Measurements from ENCODE around the gene ST7. TPM values are rescaled to one million over a fixed set of nuclear protein-coding genes. Genes with fewer than 3 reads are reported as not detected.

The ST7 gene
- total and polyA plus RNA-seq, 4 donors = 22.4 to 57.2 (median 41.6) TPM

- no peak for TF ChIP-seq CTCF (IDR thresholded peaks at IDR 0.05; ENCODE audit: control extremely low read depth, extremely low read depth)
- WGBS, 2 donors = 78 to 79% methylated on average over 5 of the region's 5 CpGs
- Histone ChIP-seq H3K36me3 (ENCODE audit: control insufficient read depth in 4 of 4, insufficient read depth in 4 of 4, low read length in 4 of 4) (no peaks in the 10 kb centered on the region), H3K27ac (ENCODE audit: low read depth in 1 of 2, low read length in 1 of 2) (peak overlapping the region; percentile 79 to 84), H3K27me3 (ENCODE audit: control insufficient read depth in 3 of 3, insufficient read depth in 3 of 3, low read length in 2 of 3) (no peaks in the 10 kb centered on the region), H3K4me3 (no peak overlapping the region), H3K9ac (ENCODE audit: insufficient read depth in 1 of 2, low read length in 2 of 2) (no peak overlapping the region), H3K9me3 (ENCODE audit: control insufficient read depth in 4 of 4, insufficient read depth in 3 of 4, low read length in 3 of 4) (no peaks in the 10 kb centered on the region), H3K4me1 (ENCODE audit: control insufficient read depth in 5 of 5, insufficient read depth in 5 of 5, low read length in 5 of 5) (peaks cover 3 to 25% (median 8%) of the 10 kb centered on the region in 5 donors)
- no peak for DNase-seq
- ATAC-seq (ENCODE audit: insufficient read depth, low FRiP score) = peak; percentile 36
These were observed 2.4 kb upstream of the ST7 start for GRCh38 chr7:116950889-116951351.

- peak overlapping the region in 1 of 2 donors; percentile 55 for H3K9ac ChIP-seq (ENCODE audit: insufficient read depth in 1 of 2, low read length in 2 of 2)
- no peak for ATAC-seq (ENCODE audit: insufficient read depth, low FRiP score)
- H3K4me3 ChIP-seq = no peak overlapping the region
These were observed 1.7 kb upstream of the ST7 start for GRCh38 chr7:116951366-116952292.

GRCh38 chr7:116952635-116953371 is 498 bp upstream of the ST7 start:
- 6 to 10% methylated on average over 25 of the region's 25 CpGs for WGBS, 2 donors
- peak; percentile 81 to 83 (median 82) for DNase-seq
- Histone ChIP-seq H3K36me3 (ENCODE audit: control insufficient read depth in 4 of 4, insufficient read depth in 4 of 4, low read length in 4 of 4) (no peaks in the 10 kb centered on the region), H3K4me3 (peak overlapping the region; percentile 77), H3K4me1 (ENCODE audit: control insufficient read depth in 5 of 5, insufficient read depth in 5 of 5, low read length in 5 of 5) (peaks cover 5 to 31% (median 8%) of the 10 kb centered on the region in 5 donors), H3K27ac (ENCODE audit: low read depth in 1 of 2, low read length in 1 of 2) (peak overlapping the region; percentile 99 to 100), H3K9ac (ENCODE audit: insufficient read depth in 1 of 2, low read length in 2 of 2) (peak overlapping the region in 1 of 2 donors; percentile 76), H3K9me3 (ENCODE audit: control insufficient read depth in 4 of 4, insufficient read depth in 3 of 4, low read length in 3 of 4) (no peaks in the 10 kb centered on the region), H3K27me3 (ENCODE audit: control insufficient read depth in 3 of 3, insufficient read depth in 3 of 3, low read length in 2 of 3) (no peaks in the 10 kb centered on the region)
- TF ChIP-seq CTCF (IDR thresholded peaks at IDR 0.05; ENCODE audit: control extremely low read depth, extremely low read depth) = no peak
- ATAC-seq (ENCODE audit: insufficient read depth, low FRiP score) = no peak

More at GRCh38 chr7:116951366-116952292, 1.7 kb upstream of the ST7 start:
- Histone ChIP-seq H3K4me1 (ENCODE audit: control insufficient read depth in 5 of 5, insufficient read depth in 5 of 5, low read length in 5 of 5) (peaks cover 5 to 31% (median 8%) of the 10 kb centered on the region in 5 donors), H3K36me3 (ENCODE audit: control insufficient read depth in 4 of 4, insufficient read depth in 4 of 4, low read length in 4 of 4) (no peaks in the 10 kb centered on the region), H3K27ac (ENCODE audit: low read depth in 1 of 2, low read length in 1 of 2) (peak overlapping the region in 1 of 2 donors; percentile 84), H3K9me3 (ENCODE audit: control insufficient read depth in 4 of 4, insufficient read depth in 3 of 4, low read length in 3 of 4) (no peaks in the 10 kb centered on the region), H3K27me3 (ENCODE audit: control insufficient read depth in 3 of 3, insufficient read depth in 3 of 3, low read length in 2 of 3) (no peaks in the 10 kb centered on the region)
- TF ChIP-seq CTCF (IDR thresholded peaks at IDR 0.05; ENCODE audit: control extremely low read depth, extremely low read depth) = no peak
- 95 to 96% methylated on average over 17 of the region's 17 CpGs for WGBS, 2 donors
- no peak for DNase-seq
